ENCODE data around the gene ETV6.

ETV6 gene

DNA sequence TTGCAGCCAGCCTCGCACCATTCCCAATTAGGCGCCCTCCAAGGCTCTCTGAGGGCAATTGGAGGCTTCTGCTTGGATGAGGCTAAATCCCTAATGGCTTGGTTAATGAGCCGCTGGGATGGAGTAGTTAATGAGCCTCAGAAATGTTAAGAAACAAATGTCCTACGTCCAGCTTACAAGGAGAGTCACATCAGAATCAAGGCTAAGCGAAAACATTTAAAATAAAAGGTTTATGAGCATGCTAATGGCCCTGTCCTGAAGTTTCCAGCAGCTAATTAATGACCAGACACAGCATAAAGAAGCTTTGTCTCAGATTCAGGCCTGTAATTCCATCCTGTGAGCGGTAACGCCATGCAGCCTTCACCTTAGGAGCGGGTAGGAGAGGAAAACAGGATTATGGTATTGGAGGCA lies 220.6 kb downstream of the ETV6 start:
- no peak for DNase-seq

DNA sequence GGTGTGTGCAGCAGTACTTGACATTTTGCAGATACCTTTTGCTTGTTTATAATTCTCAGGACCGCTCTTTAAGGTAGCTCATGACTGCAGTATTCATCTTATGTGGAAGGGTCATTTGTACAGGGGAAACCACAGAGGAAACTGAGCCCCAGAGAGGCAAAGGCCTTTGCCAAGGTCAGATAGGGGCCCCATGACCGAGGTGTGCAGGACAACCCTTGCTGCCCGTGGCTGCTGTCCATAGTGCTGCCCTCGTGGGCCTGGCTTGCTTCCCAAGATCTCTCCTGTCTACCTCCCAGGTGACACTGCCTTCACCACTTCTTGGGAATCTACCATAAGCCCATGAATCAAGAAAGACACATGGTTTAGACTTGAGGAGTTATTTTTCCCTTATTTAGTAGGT lies 222.6 kb downstream of the ETV6 start:
- DNase-seq: no peak

DNA sequence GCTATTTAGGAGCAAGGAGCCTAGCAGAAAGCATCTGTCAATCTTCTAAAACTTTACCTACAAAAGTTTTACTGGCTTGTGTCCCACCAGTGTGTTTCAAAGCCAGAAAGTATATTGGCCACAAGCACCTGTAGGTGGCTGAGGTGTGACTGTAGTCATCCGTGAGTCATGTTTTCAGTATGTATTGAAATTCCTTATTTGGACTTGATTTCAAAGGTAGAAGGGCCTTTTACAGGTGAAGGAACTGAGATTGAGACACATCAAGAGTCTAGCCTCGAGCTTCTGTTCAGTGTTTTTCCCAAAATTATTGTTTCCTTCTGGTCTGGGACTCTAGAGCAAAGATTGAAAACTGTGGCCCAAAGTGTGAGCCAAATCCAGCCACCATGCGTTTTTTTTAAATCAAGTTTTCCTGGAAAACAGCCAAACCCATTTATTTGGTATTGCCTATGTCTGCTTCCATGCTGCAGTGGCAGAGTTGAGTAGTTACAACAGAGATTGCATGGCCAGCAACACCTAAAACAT lies 226.0 kb downstream of the ETV6 start:
- no peak for DNase-seq

DNA sequence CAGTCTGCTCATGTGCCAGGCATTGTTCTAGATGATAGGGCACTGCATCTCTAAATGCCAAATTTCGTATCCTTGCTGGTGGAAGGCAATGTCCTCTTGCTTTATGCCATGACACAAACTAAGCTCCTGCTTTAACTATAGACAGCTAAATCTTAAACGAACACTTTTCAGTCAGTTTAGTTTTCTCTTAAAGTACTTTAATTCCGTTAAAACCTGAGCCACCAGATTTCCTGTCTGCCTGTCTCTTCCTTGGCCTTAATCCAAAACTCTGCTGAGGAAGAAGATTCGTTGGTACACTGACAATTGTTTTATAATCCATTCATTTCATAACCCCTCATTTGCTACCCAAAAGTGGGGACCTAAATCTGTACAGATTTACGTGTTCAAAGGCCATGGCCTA lies 226.8 kb downstream of the ETV6 start:
- DNase-seq: no peak

DNA sequence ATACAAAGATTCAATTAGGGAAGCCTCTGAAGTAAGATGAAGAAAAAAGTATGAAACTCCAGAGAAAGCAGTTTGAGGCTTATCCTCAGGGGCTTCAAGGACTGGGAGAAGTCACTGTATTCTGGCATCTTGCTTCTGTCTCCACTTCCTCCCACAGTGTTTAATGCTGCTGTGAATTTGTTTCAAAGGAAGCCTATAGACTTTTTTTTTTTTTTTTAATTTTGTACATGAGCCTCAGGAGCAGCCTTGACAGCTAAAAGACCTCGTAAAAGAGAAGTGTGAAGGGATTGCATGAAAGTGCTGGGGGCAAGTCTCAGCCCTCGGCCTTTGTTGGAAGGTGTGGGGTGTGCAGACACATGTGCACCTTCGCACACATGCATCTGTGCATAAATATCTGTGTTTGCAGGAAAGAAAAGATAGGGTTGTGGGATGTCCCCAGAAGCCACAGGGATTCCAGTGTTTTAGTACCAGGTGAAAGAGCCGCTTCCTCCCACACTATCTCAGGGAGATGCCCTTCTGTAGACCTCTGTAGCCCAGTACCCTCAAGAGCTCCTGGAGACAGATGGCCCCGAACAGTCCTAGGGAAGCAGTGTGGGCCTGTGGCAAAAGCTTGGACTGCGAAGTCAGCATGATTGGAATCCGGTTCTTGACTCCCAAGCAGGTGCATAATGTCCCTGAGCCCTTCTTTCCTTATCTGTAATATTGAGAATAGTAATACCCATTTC lies 227.8 kb downstream of the ETV6 start:
- DNase-seq: no peak

DNA sequence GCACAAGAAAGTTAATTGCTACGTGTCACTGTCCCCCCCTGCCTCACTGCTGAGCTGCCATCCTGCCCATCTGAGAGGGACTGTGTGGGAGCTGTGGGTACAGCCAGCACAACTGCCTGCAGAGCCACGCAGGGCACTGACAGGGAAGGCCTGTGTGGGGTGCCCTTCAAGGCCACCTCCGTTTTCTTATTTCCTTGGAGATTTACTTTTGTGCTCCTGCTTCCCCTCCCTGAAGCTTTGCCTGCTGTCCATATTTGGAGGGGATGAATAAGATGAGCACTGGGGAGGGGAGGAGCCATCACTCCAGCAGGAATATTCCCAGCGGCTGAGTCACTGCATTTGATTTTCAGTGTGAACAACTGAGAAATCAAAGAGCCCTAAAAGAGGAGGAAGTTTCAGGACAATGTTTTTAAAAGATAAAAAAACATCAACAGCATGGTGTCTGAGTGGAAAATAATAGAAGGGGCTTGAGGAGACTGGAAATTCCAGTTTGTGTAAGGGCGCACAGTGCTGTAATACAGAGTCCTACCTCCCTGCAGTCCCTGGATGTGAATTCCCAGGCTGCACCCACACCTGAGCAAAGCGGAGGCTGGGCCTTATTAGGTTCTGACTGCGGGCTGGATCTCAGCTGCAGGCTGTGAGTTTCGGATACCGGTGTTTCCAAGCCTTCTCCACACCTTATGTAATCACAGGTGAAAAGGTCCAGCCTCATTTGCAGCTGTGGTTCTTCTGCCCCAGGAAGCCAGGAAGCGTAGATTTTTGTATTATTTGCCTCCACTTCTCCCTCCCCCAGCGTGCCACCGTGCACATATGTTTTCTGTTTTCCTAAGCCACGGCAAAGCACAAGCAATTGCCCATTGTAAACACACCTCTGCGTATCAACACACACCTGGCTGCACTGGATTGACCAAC lies 228.7 kb downstream of the ETV6 start:
- DNase-seq: no peak

DNA sequence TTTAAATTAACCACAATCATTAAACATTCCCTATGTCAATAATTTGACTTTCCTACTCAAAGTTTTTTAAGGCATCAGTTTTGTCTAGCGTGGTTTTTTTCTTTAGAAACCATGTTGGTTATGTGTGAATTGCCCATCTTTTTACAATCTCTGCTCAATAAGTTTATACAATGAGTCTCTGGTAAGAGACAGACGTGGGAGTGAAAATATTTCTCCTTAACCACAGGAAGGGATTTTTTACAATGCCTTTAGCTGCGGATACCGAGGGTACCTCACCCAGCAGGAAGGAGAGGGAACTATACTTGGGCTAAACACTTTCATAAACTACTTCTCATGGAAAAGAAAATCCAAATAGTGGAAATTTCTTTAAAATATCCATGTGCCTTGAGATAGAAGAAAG lies 229.8 kb downstream of the ETV6 start:
- no peak for DNase-seq

DNA sequence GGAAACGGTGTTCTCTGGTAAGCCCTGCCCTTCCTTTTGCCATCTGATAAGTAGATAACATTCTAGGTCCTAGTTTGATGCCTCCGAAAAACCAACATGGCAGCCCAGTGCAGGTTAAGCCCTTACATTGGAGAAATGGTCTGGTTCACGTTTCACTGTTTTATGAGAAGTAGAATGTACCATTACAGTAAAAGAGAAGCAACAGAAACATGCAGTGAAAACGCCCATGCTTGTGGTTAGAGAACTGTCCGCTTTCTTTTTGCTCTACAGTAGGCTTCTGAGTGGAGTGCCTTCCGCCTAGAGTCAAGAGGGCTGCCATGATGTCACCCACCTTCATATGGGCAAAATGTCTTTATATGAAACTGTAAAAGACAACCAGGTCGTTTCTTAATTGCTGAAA lies 230.9 kb downstream of the ETV6 start:
- no peak for DNase-seq

DNA sequence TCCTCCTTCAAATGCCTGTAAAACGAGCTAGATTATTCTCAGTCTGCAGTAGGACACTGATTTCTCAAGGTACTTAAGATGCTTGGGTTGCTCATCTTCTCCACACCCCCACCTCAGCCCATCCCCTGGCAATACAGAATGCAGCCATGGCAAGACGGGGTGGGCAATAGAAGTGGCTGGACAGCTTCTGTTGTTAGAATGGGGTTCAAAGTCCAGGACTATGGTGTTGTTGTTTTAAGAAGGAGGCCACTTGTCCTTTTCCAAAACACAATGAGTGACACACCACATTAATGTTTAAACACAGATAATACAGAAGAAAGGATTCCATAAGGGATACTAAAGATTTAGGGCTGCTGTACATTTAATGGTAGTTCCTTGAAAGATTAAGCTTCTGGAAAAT lies 232.4 kb downstream of the ETV6 start:
- DNase-seq: no peak

DNA sequence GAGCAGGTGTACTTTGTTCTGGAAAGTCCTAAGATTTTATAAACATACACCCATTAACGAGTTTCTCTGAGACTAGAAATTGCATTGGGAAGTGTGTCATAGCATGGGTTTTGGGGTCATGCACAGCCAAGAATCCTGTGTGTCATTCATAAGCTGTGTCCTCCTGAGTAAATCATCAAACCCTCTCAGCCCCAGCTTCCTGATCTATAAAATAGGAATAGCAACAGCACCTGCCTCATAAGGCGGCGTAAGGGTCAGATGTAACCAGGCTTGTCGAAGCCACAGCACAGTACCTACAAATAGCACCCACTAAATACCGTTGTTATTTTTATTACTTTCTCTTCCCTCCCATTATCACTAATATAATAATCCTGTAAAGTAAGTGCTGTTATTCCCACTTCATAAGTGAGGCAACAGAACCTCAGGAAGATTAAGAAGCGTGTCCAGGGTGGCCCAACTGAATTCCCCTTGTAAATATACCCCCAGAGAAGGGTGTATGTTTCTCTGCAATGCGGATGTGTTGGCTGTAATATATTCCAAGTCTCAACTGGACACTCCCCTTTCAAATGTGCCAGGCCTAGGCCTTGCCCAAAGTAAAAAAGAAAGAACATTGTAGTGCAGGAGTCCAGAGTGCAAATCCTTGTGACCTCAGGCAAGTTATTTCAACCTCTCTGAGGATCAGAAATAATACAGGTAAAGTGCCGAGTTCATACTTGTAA lies 233.0 kb downstream of the ETV6 start:
- no peak for DNase-seq

DNA sequence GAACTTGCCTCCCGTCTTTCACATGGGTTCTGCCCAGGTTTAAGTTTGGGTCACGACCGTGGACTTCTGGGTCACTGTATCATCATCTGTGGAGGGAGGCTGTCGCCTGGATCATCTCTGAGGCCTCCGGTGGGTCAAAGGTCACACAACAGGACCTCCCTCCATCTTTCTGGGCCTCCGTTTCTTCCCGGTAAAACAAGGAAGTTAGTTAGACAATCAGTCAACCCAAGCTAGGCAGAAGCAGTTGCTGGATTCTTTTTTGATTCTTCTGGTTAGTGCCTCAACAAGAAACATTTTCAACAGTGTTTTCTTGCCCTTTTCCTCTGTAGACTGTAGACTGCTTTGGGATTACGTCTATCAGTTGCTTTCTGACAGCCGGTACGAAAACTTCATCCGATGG lies 234.6 kb downstream of the ETV6 start:
- no peak for DNase-seq

DNA sequence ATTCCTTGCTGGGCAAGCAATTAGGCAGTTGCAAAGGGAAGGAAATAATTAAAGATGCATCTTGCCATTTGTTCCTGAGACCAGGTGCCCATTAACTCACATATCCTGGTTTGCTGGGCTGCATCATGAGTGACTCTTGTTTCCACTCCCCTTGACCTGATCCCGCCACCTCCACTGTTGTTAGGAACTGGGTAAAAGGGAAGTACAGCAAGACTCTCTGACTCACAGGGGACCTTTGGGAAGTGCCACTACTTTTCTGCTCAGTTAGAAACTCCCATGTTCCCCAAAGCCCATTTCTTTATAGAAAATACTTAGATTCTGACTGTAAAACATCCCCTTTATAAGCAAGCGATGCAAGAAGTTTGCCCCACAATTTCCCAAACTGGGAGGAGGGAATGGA lies 235.2 kb downstream of the ETV6 start:
- no peak for DNase-seq

DNA sequence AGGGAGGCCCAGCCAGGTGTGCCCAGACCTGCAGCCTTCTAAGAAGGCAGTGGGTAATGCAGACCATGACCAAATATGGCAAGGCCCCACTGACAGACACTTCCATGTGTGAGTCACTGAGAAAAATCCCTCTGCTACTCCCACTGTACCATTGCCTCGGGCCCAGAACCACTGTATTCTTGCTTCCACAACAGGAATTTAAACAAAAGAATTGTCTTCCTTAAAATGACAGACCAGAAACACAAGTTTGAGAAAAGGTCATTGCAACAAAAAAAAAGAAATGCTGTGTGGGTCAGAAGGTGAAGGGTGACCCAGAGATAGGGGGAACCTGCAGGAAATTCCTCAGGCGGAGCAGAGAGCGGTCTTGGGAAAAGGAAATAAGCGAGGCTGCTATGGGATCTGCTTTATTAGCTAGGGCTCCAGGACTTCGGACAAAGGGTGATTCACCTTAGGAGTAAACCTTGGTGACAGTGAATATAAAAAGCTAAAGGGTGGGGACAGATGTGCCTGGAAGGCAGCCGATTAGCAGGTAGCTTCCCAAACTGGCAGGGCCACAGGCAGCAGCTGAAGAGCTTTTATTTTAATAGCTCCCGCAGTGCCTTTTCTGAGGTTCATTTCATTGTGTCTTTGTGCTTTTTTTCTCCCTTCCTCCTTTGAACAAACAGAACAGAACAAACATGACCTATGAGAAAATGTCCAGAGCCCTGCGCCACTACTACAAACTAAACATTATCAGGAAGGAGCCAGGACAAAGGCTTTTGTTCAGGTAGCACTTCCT lies 236.0 kb downstream of the ETV6 start:
- no peak for DNase-seq

DNA sequence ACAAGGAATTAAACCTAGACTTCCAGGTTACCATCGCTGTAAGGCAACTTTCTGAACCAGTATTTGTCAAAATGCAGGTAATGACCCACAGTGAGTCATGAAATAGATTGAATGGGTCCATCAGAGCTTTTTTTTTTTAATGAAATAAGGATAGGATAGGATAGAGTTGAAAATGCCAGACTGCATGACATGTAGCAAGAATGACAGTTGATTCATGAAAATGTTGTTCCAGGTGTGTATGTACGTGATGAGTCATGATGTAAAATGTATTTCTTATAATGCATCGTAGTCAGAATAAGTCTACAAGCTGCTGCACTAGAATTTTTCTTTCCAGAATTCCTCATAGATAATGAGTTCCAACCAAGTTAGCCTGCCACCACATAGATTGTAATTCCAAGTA lies 236.9 kb downstream of the ETV6 start:
- no peak for DNase-seq

DNA sequence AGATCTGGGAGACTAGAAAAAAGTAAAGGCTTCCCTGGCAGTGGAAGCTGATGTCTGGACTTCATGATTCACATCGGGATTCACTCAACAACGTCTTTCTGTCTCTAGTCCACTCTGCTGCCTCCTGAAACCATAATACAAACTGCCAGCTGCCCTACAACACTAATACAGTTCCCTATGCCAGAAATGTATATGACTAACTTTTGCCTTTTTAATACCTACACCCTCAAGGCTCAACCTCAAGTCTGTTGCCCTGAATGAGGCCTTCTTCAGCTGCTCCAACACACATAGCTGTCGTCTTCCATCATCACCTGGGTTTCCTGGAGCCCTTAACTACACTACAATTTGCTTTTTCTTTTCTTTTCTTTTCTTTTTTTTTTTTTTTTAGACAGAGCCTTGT lies 238.6 kb downstream of the ETV6 start:
- no peak for DNase-seq

DNA sequence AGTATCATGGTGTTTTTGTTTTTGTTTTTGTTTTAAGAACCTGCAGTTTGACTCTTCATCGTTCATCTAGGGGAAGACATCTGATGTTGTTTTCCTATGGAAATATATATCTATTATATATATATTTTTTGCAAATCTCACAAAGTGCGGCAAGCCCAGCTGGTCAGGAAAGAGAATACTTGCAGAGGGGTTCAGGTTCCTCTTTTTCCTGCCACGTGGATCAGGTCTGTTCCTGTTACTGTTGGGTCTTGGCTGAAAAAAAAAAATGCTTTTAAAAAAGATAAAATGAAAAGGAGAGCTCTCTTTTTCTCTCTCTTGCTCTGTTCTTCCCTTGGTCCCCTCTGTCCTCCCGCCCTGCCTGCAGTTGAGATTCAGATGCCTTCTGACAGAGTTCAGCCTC lies 241.9 kb downstream of the ETV6 start:
- DNase-seq: no peak

DNA sequence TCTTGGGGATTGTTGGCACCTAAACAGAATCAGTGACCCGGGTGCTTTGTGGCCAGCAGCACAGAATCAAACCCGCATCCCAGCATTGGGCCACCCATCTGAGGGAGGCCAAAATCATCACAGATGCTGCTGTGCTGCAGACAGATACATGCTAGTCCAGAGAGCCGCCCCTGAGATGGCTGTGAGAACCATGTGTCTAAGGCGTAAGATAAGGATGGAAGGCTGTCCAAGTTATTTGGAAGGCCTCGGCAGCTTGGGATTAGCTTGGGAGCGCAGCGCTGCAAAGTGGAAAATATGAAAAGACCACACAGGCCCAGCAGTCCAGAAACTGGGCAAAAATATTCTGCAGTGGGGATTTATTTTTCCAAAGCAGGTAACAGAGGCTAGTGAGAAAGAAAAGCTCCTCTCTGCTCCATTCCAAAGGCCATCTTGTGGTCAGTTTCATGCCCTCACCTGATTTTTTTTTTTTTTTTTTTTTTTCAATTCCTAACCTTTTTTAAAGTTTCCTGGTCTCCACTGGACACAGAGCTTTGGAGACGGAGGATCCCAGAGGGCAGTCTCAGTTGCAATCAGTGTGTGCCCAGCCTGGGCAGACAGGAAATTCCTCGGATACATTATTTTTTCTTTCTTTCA lies 242.4 kb downstream of the ETV6 start:
- no peak for DNase-seq

DNA sequence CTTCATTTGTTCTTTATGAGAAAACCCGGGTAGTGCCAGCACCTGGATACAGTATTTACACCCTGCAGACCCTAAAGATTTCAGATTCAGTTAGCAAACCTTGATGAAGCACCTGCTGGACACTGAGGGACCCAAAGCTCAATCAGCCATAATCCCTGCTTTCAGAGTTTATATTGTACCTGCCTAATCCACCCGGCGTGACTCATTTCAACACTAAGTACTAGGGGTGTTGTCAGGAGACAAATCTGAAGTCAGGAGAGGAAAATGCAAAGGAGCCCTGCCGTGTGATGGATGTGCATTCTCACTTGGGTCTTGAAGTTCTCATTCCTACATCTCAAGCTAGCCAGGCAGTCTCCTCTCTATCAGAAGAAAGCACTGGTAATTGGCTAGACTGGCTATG lies 244.5 kb downstream of the ETV6 start:
- DNase-seq: no peak

DNA sequence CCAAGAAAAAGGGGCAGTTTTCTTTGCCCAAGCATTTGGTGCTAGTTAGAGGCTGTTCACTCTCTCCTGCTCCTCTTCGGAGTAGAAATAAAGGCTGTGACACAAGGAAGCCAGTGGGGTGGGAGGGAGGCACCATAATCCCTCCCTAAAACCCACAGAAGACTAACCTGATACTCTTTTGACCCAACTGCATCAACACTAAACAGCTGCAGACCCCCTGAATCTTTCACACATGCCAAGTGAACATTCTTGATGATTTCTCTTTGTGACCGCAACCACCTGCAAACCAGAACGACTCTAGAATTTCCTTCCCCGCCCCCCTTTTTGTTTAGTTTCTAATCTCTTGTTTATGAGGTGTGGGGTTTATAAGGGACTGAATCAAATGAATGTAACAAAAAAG lies 245.4 kb downstream of the ETV6 start:
- no peak for DNase-seq

DNA sequence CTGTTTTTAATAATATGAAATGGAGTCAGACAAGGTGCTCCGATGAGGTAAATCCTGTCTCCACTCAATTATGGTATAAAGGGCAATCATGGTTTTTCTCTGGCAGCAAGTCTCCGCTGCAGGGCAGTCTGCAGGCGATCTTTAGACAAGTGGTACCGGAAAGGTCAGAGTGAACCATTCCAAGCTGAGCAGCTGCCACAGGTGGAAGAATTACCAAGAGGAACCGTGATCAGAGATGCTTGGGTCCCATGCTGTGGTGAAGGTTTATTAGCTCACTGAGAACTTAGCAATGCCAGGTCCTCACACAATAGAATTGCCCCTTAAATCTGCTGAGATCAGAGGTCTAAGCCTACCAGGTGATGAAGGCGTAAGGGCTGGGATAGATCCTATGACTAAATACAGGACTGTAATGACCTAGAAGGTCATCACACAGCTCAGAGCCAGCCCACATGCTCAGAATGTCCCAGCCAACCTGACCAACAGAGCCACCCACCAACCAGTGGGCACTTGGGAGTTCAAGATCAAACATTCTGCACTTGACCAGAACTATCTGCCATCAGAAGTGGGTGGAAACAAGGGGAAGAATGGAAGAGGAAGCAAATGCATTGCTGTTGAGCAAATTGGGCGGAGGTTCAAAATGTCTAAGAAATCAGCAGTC lies 246.1 kb downstream of the ETV6 start:
- DNase-seq: no peak

DNA sequence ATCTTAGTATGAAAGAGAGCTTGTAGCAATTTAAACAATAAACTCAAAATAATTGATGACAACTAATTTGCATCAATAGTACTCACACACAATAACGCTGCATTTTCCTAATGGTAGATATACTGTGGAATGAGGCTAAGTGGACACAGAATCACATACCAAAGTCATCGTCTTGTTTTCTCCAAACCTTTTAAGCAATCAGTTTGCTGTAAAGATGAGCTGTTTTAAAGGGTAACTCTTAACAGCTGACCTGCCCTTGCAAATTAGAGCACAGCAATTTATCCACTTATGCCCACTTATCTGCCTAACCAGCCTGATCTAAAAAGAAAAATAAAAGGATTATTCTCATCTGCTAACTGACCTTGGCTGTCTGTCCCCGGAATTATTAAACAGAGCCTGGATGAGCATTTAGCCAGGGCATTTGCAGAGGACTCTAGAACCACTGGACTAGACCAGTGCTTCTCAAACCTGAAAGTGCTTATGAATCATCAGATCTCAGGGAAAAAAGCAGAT lies 247.0 kb downstream of the ETV6 start:
- no peak for DNase-seq

Data from GOT3 (cell line).